HL-60 (cell line): Measurements from ENCODE around the gene COX20.

Experiments
- DNase-seq, 2 experiments: peaks; one replicate each; pipeline ENCODE4 v3.0.0-alpha.2; 2010 to 2020; ENCODE audit warnings: low read depth in 1 of 2, low spot score in 1 of 2
- H3K27ac ChIP-seq: fragments of 250-450 bp; sonication (Bioruptor Pico); replicated peaks from 2 replicates; pipeline ENCODE4 v1.5.1; 2020; ENCODE audit warnings: mild to moderate bottlenecking, moderate library complexity
- H3K27me3 ChIP-seq: fragments of 250-450 bp; sonication (Bioruptor Pico); 2 replicates; pipeline ENCODE4 v1.5.1; 2021; ENCODE audit warnings: mild to moderate bottlenecking, moderate library complexity; ENCODE audit not compliant: insufficient read depth, poor library complexity, severe bottlenecking
- H3K4me3 ChIP-seq: replicated peaks from 2 replicates; pipeline ENCODE4 v1.5.1; 2011; ENCODE audit warnings: mild to moderate bottlenecking, control low read depth, low read length; ENCODE audit not compliant: insufficient read depth
- CTCF ChIP-seq: IDR thresholded peaks from one replicate; pipeline ENCODE4 v1.5.1; 2011; ENCODE audit warnings: low read length, control low read depth, inconsistent platforms; ENCODE audit not compliant: insufficient read depth
- GABPA ChIP-seq: IDR thresholded peaks from 2 replicates; pipeline ENCODE4 v1.6.1; 2012; ENCODE audit warnings: low read depth
- POLR2AphosphoS5 ChIP-seq: IDR thresholded peaks from 2 replicates; pipeline ENCODE4 v1.6.1; 2012; ENCODE audit warnings: low read depth
- SPI1 ChIP-seq: IDR thresholded peaks from 2 replicates; pipeline ENCODE4 v1.6.1; 2012; ENCODE audit warnings: low read depth, mild to moderate bottlenecking, borderline replicate concordance
- long read RNA-seq: library from polyadenylated mRNA; unstranded; transcript quantifications from one replicate; pipeline ENCODE4 v2.0.0, GENCODE V29; 2020
- TF ChIP-seq, protein P1 (sequence below): IDR thresholded peaks from 2 replicates; pipeline ENCODE4 v1.6.1; 2012; ENCODE audit warnings: low read depth; ENCODE audit not compliant: insufficient replicate concordance

Gene COX20, protein sequence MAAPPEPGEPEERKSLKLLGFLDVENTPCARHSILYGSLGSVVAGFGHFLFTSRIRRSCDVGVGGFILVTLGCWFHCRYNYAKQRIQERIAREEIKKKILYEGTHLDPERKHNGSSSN
- long read RNA-seq, transcript COX20-203 (4 exons, 2,631 nt): major isoform, 48 of 56 reads
- long read RNA-seq, partial matches to known transcripts: 0 of 56 reads
- long read RNA-seq, other reads (novel, unspliced or antisense): 4 of 56 reads

DNA sequence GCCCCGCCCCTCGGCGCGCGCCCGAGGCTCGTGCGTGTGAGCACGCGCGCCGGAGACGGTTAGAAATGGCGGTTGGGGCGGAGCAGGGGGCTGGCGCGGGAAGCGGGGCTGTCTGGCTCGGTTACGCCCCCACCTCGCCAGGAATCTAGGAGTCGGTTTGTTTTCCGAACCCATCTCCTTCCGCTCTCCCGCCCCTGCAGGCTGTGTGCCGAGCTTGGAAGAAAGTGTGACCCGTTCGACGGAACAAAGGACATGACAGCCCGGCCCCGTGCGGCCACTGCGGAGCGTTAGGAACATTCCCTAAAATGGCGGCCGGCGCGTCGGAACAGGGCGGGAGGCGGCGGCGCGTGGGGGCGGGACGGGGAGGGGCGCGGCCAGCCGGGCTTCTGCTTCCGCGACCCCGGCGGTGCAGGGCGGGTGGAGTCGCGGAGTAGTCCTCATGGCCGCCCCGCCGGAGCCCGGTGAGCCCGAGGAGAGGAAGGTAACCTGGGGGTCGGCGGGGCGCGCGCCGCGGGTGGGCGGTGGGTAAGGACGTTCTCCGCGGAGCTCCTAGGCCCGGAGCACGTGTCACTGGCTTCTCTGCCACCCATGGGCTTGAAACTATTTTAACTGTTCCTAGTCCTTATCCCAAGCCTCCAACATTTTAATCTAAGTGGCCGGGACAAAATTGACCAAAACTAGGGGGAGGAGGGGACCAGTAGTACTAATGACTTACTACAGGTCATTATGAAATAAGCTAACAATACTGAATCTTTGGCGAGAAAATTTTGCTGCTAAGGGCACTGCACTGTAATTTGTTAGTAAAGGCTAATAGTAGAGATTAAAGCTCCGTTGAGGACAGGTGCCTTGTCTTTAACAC is at the start of gene COX20:
Gene COX20 (plus strand): TSS at position 383 of the 859 bp plus-strand sequence. CDS start 57 bp downstream, at position 440.
- DNase-seq: peak; percentile 86 to 87
- no peaks in the 10 kb centered on the region for H3K27me3 ChIP-seq
- H3K27ac ChIP-seq: peak within 1 kb of the TSS; percentile 99
- TF ChIP-seq CTCF: no peak
- TF ChIP-seq POLR2AphosphoS5: peak; percentile 76
- TF ChIP-seq, protein P1, sequence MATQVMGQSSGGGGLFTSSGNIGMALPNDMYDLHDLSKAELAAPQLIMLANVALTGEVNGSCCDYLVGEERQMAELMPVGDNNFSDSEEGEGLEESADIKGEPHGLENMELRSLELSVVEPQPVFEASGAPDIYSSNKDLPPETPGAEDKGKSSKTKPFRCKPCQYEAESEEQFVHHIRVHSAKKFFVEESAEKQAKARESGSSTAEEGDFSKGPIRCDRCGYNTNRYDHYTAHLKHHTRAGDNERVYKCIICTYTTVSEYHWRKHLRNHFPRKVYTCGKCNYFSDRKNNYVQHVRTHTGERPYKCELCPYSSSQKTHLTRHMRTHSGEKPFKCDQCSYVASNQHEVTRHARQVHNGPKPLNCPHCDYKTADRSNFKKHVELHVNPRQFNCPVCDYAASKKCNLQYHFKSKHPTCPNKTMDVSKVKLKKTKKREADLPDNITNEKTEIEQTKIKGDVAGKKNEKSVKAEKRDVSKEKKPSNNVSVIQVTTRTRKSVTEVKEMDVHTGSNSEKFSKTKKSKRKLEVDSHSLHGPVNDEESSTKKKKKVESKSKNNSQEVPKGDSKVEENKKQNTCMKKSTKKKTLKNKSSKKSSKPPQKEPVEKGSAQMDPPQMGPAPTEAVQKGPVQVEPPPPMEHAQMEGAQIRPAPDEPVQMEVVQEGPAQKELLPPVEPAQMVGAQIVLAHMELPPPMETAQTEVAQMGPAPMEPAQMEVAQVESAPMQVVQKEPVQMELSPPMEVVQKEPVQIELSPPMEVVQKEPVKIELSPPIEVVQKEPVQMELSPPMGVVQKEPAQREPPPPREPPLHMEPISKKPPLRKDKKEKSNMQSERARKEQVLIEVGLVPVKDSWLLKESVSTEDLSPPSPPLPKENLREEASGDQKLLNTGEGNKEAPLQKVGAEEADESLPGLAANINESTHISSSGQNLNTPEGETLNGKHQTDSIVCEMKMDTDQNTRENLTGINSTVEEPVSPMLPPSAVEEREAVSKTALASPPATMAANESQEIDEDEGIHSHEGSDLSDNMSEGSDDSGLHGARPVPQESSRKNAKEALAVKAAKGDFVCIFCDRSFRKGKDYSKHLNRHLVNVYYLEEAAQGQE: peak; percentile 40
- H3K4me3 ChIP-seq: peak within 1 kb of the TSS; percentile 60

- no peak overlapping the region for H3K4me3 ChIP-seq
- DNase-seq: no peak
- no peak for TF ChIP-seq CTCF
- TF ChIP-seq SPI1: no peak
- TF ChIP-seq POLR2AphosphoS5: no peak
- no peak for TF ChIP-seq GABPA
- TF ChIP-seq, protein P1: no peak
Observed at GRCh38 chr1:244788493-244789275, 46.8 kb upstream of the COX20 start.

DNA sequence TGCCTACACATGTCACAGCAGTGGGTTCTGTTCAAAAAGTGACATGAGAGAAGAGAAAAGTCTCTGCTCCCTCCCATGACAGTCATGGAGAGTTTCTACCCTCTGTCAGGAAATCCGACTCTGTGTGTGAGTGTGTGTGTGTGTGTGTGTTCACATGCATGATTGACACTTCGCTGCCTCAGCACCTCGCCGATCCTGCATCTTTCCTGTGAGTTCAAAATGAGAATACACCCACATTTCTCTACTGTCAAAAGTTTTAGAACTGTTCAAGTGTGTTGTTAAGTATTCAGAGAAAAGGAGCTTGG is 46.2 kb upstream of the COX20 start:
- no peaks in the 10 kb centered on the region for H3K27me3 ChIP-seq
- TF ChIP-seq, protein P1: no peak
- TF ChIP-seq SPI1 (no peak), POLR2AphosphoS5 (no peak), GABPA (no peak), CTCF (no peak)
- H3K4me3 ChIP-seq: no peak overlapping the region
- H3K27ac ChIP-seq: no peak overlapping the region
- DNase-seq: no peak

More at GRCh38 chr1:244788493-244789275, 46.8 kb upstream of the COX20 start:
- H3K27me3 ChIP-seq: no peaks in the 10 kb centered on the region
- H3K27ac ChIP-seq: no peak overlapping the region
